Prostate gland (tissue), 2 donors: Measurements from ENCODE around the gene TIA1. TPM values are rescaled to one million over a fixed set of nuclear protein-coding genes. Genes with fewer than 3 reads are reported as not detected.
"Not testable (repeated sequence)": the region's sequence is repeated elsewhere in the genome, so short reads cannot be mapped to it uniquely, and the experiment has no call there.

Experiments used
- DNase-seq: peaks from one replicate; pipeline ENCODE4 v3.0.0-alpha.2; 2019; ENCODE audit warnings: low spot score
- H3K27ac ChIP-seq, 2 donors: fragments of 200-600 bp; sonication (generic); 2 replicates each; pipeline ENCODE4 v1.5.1; 2017 to 2019
- H3K27me3 ChIP-seq: fragments of 200-600 bp; sonication (generic); replicated peaks from 2 replicates; pipeline ENCODE4 v1.5.1; 2019; ENCODE audit not compliant: insufficient read depth
- H3K36me3 ChIP-seq, 2 donors: fragments of 200-600 bp; sonication (generic); 1 replicate in 1 of 2; 2 replicates in 1 of 2; pipeline versions ENCODE4 v1.5.1 to v1.8.1; 2017 to 2019
- H3K4me1 ChIP-seq: fragments of 200-600 bp; sonication (generic); replicated peaks from 2 replicates; pipeline ENCODE4 v1.5.1; 2019
- H3K4me3 ChIP-seq, 2 donors: fragments of 200-600 bp; sonication (generic); 2 replicates each; pipeline ENCODE4 v1.5.1; 2017 to 2019
- H3K9me3 ChIP-seq: fragments of 200-600 bp; sonication (generic); 2 replicates; pipeline ENCODE4 v1.5.1; 2017
- POLR2A ChIP-seq: fragments of 450-650 bp; IDR thresholded peaks from one replicate; pipeline ENCODE4 v1.6.1; 2016; ENCODE audit warnings: antibody characterized with exemption, mild to moderate bottlenecking
- POLR2AphosphoS5 ChIP-seq: sonication (generic); formaldehyde crosslinking; IDR thresholded peaks from one replicate; pipeline ENCODE4 v1.6.1; 2017; ENCODE audit warnings: antibody characterized with exemption
- WGBS: methylation state at CpG from one replicate; pipeline ENCODE4 v1.1.5; 2018; 5-methylcytosine and 5-hydroxymethylcytosine counted together
- intact Hi-C: fragments of 100-400 bp; cut with DNase I; formaldehyde crosslinking; loops from one replicate; pipeline ENCODE4 v1.14.2; 2022
- total RNA-seq, 2 donors: library from RNA; depleted of rRNA; stranded (reverse); fragments of >200 nt; gene quantifications; one replicate each; pipeline ENCODE4 v1.1.0, GENCODE V29; 2016
- TF ChIP-seq, protein P1 (sequence below), 4 experiments: fragments of 200-600 bp in 2 of 4; fragments of 450-650 bp in 2 of 4; sonication (generic) in 2 of 4; IDR thresholded peaks; 1 replicate in 3 of 4; 2 replicates in 1 of 4; pipeline ENCODE4 v1.5.1; 2016 to 2019; ENCODE audit warnings: antibody characterized with exemption in 4 of 4, mild to moderate bottlenecking in 2 of 4, moderate library complexity in 2 of 4

Gene TIA1, protein sequence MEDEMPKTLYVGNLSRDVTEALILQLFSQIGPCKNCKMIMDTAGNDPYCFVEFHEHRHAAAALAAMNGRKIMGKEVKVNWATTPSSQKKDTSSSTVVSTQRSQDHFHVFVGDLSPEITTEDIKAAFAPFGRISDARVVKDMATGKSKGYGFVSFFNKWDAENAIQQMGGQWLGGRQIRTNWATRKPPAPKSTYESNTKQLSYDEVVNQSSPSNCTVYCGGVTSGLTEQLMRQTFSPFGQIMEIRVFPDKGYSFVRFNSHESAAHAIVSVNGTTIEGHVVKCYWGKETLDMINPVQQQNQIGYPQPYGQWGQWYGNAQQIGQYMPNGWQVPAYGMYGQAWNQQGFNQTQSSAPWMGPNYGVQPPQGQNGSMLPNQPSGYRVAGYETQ
- 100 to 1,000 TPM in 1 of 2 donors, 10 to 100 TPM in 1; 65.3 to 100 TPM for total RNA-seq

DNA sequence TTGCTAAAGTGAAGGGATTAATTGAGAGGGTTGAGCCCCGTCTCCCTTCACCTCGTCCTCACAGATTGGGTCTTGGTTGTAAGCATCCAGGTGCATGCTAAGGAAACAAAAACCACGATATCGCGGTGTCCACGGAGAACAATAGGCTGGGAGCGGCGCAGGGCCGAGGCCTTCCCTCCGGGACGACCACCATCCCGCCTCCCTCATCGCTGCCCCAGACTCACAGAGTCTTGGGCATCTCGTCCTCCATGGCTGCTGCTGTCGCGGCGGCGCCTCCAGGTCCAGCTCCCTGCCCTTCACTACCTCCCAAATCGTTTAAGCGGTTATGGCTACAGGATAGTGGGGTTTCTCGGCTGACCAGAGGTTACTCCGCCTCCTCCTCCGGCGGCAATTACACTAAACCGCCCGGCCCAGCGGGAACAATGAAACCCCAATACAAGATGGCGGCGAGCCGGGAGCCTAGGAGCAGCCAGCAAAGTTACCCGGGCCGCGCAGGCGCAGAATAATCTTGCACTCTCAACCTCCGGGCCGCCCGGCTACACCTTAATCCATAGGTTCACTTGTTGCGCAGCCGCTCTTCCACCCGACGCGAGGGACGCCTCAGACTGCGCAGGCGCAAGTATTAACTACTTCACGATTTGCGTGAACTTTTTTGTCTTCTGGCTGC is at the start of gene TIA1:
Gene TIA1, minus strand, starts transcription at position 448 of the 667 bp plus-strand sequence. Its CDS starts 198 bp downstream, at position 250.
- intact Hi-C loops: loop anchor here (5.0 to 10.0 kb wide), 2 partner anchors 44 to 164 kb away; partner anchors contain the start of genes PCBP1 and SNRPG
- no peaks in the 10 kb centered on the region for H3K4me1 ChIP-seq

DNA sequence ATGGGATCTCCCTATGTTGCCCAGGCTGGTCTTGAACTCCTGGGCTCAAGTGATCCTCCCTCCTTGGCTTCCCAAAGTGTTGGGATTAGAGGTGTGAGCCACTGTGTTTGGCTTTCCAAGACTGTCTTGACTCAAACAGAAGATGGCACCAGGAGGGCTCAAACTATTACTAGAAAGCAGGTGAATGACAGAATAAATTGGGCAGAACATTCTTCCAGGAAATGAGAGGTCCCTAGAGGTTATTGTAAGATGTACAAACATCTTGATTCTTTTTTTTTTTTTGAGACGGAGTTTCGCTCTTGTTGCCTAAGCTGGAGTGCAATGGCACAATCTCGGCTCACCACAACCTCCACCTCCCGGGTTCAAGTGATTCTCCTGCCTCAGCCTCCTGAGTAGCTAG is 49.4 kb upstream of the TIA1 start:
- intact Hi-C loops: loop anchor here (5.0 to 10.0 kb wide), 2 partner anchors 36 to 103 kb away; partner anchors contain the start of gene C2orf42
- not testable (repeated sequence) for H3K36me3 ChIP-seq
- 92% methylated on average over 4 of the region's 4 CpGs for WGBS

More for the DNA sequence above, at the start of gene TIA1:
- DNase-seq: peak; percentile 99
- Histone ChIP-seq H3K36me3 (no peaks in the 10 kb centered on the region), H3K27ac (peak within 1 kb of the TSS; percentile 97 to 99), H3K4me3 (peak within 1 kb of the TSS; percentile 72 to 87), H3K9me3 (no peaks in the 10 kb centered on the region), H3K27me3 (no peaks in the 10 kb centered on the region)
- TF ChIP-seq POLR2AphosphoS5 (peak; percentile 95), POLR2A (peak; percentile 89)
- TF ChIP-seq, protein P1, sequence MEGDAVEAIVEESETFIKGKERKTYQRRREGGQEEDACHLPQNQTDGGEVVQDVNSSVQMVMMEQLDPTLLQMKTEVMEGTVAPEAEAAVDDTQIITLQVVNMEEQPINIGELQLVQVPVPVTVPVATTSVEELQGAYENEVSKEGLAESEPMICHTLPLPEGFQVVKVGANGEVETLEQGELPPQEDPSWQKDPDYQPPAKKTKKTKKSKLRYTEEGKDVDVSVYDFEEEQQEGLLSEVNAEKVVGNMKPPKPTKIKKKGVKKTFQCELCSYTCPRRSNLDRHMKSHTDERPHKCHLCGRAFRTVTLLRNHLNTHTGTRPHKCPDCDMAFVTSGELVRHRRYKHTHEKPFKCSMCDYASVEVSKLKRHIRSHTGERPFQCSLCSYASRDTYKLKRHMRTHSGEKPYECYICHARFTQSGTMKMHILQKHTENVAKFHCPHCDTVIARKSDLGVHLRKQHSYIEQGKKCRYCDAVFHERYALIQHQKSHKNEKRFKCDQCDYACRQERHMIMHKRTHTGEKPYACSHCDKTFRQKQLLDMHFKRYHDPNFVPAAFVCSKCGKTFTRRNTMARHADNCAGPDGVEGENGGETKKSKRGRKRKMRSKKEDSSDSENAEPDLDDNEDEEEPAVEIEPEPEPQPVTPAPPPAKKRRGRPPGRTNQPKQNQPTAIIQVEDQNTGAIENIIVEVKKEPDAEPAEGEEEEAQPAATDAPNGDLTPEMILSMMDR (IDR thresholded peaks at IDR 0.05): no peak
- under 1% methylated on average over 47 of the region's 47 CpGs for WGBS

DNA sequence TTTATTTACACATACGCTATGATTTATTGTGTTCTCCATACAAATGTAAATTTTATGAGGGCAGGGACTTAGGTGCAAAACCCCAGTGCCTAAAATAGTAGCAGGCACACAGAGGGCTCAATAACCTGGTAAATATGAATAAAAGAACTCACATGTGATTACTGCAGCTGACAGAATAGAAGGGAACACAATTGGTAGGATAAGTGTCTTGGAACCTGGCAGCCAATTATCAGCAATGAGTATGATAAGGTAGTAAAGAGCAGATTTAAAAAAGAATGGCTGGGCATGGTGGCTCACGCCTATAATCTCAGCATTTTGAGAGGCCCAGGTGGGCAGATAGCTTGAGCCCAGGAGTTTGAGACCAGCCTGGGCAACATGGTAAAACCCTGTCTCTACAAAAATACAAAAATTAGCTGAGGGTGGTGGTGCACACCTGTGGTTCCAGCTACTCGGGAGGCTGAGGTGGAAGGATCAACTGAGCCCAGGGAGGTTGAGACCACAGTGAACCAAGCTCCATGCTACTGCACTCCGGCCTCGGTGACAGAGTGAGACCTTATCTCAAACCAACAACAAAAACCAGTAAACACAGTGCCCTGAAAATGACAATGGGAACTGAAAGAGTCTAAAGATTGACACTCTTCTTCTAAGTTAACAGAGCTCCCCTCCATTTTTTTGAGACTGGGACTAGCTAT is 35.2 kb upstream of the TIA1 start:
- 84% methylated on average over 5 of the region's 5 CpGs for WGBS
- intact Hi-C loops: no loop called here
- Histone ChIP-seq H3K9me3 (no peaks in the 10 kb centered on the region), H3K27me3 (no peaks in the 10 kb centered on the region), H3K36me3 (peaks cover 0 to 5% of the 10 kb centered on the region in 2 donors), H3K4me3 (no peak overlapping the region), H3K27ac (no peak overlapping the region), H3K4me1 (no peaks in the 10 kb centered on the region)
- DNase-seq: no peak
- TF ChIP-seq POLR2AphosphoS5 (no peak), POLR2A (no peak)
- TF ChIP-seq, protein P1 (IDR thresholded peaks at IDR 0.05): no peak

More for the DNA sequence above, 49.4 kb upstream of the TIA1 start:
- H3K4me3 ChIP-seq, DNase-seq, H3K4me1 ChIP-seq, H3K27me3 ChIP-seq, H3K27ac ChIP-seq, H3K9me3 ChIP-seq: not testable (repeated sequence)

DNA sequence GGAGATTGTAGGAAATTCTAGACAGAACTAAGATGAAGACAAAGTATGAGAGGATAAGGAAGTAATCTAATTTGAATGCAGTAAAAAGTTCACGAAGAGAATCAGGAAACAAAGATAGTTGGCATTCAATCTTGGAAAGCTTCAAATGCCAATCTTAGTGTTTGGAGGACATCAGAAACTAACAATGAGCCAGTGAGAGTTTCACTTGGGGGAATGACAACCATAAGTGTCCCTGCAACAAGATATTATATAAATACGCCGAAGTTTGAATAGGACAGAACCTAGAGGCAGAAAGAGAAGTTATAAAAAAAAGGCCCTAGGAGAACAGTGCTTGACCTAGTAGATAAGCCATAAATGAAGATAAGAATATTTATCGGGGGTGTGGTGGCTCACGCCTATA is 34.0 kb upstream of the TIA1 start:
- no peak for DNase-seq
- Histone ChIP-seq H3K27ac (no peak overlapping the region), H3K9me3 (no peaks in the 10 kb centered on the region), H3K36me3 (peaks cover 1 to 5% of the 10 kb centered on the region in 2 donors), H3K27me3 (no peaks in the 10 kb centered on the region), H3K4me3 (no peak overlapping the region), H3K4me1 (no peaks in the 10 kb centered on the region)
- intact Hi-C loops: no loop called here
- WGBS: 83% methylated on average over 5 of the region's 5 CpGs
- TF ChIP-seq POLR2A (no peak), POLR2AphosphoS5 (no peak)
- TF ChIP-seq, protein P1 (IDR thresholded peaks at IDR 0.05): no peak

DNA sequence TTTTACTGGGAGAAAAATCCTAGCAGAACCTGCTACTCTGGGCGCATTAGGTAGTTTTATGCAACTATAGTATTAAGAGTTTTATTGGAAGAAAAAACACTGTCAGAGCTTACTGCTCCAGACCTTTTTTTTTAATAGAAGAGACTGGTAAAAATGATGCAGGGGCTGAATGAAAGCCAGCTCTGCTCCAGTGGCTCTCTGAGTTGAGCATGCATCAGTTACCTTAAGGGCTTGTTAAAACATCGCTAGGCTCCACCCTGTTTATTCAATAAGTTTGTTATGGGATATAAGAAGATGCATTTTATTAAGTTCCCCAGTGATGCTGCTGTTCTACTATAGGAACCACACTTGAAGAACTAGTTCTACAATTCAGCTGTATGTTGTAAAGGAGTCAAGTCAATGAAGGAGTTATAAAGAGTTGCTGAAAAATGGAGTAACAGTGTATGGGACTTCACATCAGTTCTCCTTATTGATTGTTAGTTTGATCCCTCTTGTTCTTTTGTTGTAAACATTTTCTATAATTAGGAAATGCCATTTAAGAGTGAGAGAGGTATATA is 31.9 kb upstream of the TIA1 start:
- H3K9me3 ChIP-seq: no peaks in the 10 kb centered on the region
- WGBS: 72% methylated on average over 2 of the region's 2 CpGs
- TF ChIP-seq, protein P1 (IDR thresholded peaks at IDR 0.05): no peak
- TF ChIP-seq POLR2A (no peak), POLR2AphosphoS5 (no peak)
- H3K27me3 ChIP-seq: no peaks in the 10 kb centered on the region
- H3K4me3 ChIP-seq: no peak overlapping the region
- H3K4me1 ChIP-seq: no peaks in the 10 kb centered on the region
- H3K27ac ChIP-seq: no peak overlapping the region
- peaks cover 0 to 12% of the 10 kb centered on the region in 2 donors for H3K36me3 ChIP-seq
- no peak for DNase-seq
- intact Hi-C loops: no loop called here
